Measurements from ENCODE around the gene FREM1. TPM values are rescaled to one million over a fixed set of nuclear protein-coding genes. Genes with fewer than 3 reads are reported as not detected.

Gene FREM1
- total and polyA plus RNA-seq, 2 experiments from 2014 or later, result 0.78 to 3.1 TPM

DNA sequence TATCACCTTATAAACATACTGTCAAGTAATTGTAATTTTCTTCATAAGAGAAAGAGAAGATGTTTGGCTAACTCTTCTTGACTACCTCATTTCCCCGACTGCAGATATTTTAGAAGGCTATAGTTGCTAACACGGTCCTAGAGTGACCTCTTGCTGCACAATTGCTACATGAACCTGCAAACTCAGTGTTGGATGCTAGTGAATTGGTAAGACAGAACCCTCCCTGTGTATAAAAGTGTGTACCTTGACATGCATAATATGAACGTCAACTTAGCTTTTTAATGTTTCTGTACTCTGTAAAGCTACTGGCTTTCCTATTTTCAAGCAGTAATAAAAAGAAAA lies 141.0 kb downstream of the FREM1 start:
- no peak overlapping the region for H3K27ac ChIP-seq (ENCODE audit: low read depth)
- H3K4me3 ChIP-seq, result no peak overlapping the region
- Mint-ChIP-seq H3K36me3 (ENCODE audit: low read depth) (no peaks in the 10 kb centered on the region), H3K27ac (no peak overlapping the region), H3K27me3 (ENCODE audit: insufficient read depth, low read depth, poor library complexity) (no peaks in the 10 kb centered on the region), H3K4me3 (no peak overlapping the region), H3K4me1 (peaks cover 5% of the 10 kb centered on the region; the same call in 2 of the 3 replicates), H3K9me3 (no peaks in the 10 kb centered on the region)
- H3K79me2 ChIP-seq (replicated peaks; ENCODE audit: insufficient read depth), result no peaks in the 10 kb centered on the region
- no peaks in the 10 kb centered on the region for H3K9me2 ChIP-seq (ENCODE audit: insufficient read depth)
- no peaks in the 10 kb centered on the region for H4K20me1 ChIP-seq (replicated peaks; ENCODE audit: insufficient read depth)
- H3K4me2 ChIP-seq, result no peak overlapping the region
- no peaks in the 10 kb centered on the region for H3K4me1 ChIP-seq (ENCODE audit: insufficient read depth)
- ATAC-seq (peak; percentile 80), DNase-seq (ENCODE audit: low spot score) (peak; percentile 72)
- no peak overlapping the region for H2AFZ ChIP-seq
- TF ChIP-seq, protein P1, sequence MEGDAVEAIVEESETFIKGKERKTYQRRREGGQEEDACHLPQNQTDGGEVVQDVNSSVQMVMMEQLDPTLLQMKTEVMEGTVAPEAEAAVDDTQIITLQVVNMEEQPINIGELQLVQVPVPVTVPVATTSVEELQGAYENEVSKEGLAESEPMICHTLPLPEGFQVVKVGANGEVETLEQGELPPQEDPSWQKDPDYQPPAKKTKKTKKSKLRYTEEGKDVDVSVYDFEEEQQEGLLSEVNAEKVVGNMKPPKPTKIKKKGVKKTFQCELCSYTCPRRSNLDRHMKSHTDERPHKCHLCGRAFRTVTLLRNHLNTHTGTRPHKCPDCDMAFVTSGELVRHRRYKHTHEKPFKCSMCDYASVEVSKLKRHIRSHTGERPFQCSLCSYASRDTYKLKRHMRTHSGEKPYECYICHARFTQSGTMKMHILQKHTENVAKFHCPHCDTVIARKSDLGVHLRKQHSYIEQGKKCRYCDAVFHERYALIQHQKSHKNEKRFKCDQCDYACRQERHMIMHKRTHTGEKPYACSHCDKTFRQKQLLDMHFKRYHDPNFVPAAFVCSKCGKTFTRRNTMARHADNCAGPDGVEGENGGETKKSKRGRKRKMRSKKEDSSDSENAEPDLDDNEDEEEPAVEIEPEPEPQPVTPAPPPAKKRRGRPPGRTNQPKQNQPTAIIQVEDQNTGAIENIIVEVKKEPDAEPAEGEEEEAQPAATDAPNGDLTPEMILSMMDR (conservative IDR thresholded peaks at IDR 0.05; ENCODE audit: low read depth in 2 of 2), result peak; percentile 60 to 80
- TF ChIP-seq EZH2phosphoT487 (IDR thresholded peaks at IDR 0.05; ENCODE audit: unreplicated experiment), result no peak
- no peaks in the 10 kb centered on the region for H3K27me3 ChIP-seq (ENCODE audit: insufficient read depth)
- H3F3A ChIP-seq (replicated peaks; ENCODE audit: low read depth), result no peaks in the 10 kb centered on the region
- no peaks in the 10 kb centered on the region for H3K36me3 ChIP-seq (ENCODE audit: insufficient read depth)

DNA sequence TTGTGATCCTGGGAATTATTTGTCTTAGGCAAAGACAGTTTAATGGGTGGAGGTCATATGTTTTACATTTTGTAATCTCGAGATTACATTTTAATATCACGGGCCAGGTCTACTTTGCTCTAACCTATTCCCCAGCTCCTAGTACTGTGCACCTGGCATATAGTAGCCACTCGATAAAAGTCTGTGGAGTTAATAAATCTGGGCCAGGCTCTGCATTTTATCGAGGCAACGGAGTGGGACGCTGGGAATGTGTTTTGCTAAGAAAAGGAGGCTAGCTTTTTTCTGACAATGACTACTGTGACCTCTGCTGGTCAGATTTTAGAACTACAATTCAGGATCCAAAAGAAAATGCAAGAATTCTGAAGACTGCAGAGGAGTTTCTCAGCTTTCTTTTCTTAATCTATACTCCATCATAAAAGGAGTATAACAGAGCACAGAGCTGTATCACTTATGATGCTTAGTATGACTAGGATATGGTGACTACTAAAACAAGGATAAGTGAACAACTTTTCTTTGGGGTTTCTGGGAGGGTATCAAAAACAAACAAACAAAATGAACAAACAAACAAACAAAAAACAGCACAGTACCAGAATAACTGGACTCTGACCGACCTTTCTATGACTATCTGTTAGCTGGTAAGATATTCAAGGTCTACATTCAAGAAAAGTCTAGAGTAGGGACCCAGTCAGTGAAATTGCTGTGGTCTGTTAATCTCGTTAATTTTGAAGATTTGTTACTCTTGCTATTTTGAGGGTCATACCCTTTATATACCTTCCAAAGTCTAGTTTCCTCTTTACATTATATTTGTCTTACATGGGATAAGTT lies 141.6 kb downstream of the FREM1 start:
- H3K36me3 Mint-ChIP-seq (ENCODE audit: low read depth), result no peaks in the 10 kb centered on the region
- peak; percentile 62 for ATAC-seq
- H3K4me1 Mint-ChIP-seq, result peaks cover 5% of the 10 kb centered on the region; the same call in 2 of the 3 replicates
- H3K27me3 Mint-ChIP-seq (ENCODE audit: insufficient read depth, low read depth, poor library complexity), result no peaks in the 10 kb centered on the region
- no peak overlapping the region for H3K4me3 Mint-ChIP-seq
- H3K9me3 Mint-ChIP-seq, result no peaks in the 10 kb centered on the region
- H3K4me1 ChIP-seq (ENCODE audit: insufficient read depth), result no peaks in the 10 kb centered on the region
- H3K27ac ChIP-seq (ENCODE audit: low read depth), result no peak overlapping the region
- TF ChIP-seq ZNF331 (CRISPR knock-in tag; IDR thresholded peaks at IDR 0.05; ENCODE audit: low read depth) (no peak), CREB1 (CRISPR knock-in tag; IDR thresholded peaks at IDR 0.05; ENCODE audit: low read depth) (no peak)
- TF ChIP-seq, protein P1 (conservative IDR thresholded peaks at IDR 0.05; ENCODE audit: low read depth in 2 of 2), result peak; percentile 68 to 82
- no peaks in the 10 kb centered on the region for H3K9me2 ChIP-seq (ENCODE audit: insufficient read depth)
- H3F3A ChIP-seq (replicated peaks; ENCODE audit: low read depth), result no peaks in the 10 kb centered on the region
- no peaks in the 10 kb centered on the region for H3K79me2 ChIP-seq (replicated peaks; ENCODE audit: insufficient read depth)
- H3K27me3 ChIP-seq (ENCODE audit: insufficient read depth), result no peaks in the 10 kb centered on the region
- no peaks in the 10 kb centered on the region for H3K36me3 ChIP-seq (ENCODE audit: insufficient read depth)
- H3K4me3 ChIP-seq, result no peak overlapping the region
- DNase-seq (ENCODE audit: low spot score), result peak; percentile 81
- no peak overlapping the region for H2AFZ ChIP-seq
- H3K4me2 ChIP-seq, result no peak overlapping the region
- no peak overlapping the region for H3K27ac Mint-ChIP-seq
- no peaks in the 10 kb centered on the region for H4K20me1 ChIP-seq (replicated peaks; ENCODE audit: insufficient read depth)

DNA sequence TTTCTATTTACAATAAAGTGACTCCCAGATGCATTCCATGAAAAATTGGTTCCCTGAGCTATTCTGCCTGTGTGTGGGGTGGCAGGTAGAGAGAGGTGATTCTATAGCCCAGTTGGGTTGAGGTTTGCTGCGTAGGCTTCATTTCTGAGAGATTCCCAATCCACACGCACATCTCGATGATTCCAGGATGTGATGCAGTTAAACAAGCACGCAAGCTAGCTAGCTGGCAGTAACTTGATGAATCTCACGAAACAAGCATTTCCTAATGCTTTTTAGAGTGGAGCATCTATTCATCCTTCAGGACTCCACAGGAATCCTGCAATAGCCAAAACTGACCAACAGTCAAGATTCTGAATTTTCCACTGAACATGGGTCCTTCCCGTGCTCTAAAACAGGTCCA lies 143.9 kb downstream of the FREM1 start:
- Mint-ChIP-seq H3K27ac (no peak overlapping the region), H3K9me3 (no peaks in the 10 kb centered on the region), H3K36me3 (ENCODE audit: low read depth) (no peaks in the 10 kb centered on the region), H3K27me3 (ENCODE audit: insufficient read depth, low read depth, poor library complexity) (no peaks in the 10 kb centered on the region), H3K4me1 (peaks cover 5% of the 10 kb centered on the region; the same call in 2 of the 3 replicates), H3K4me3 (no peak overlapping the region)
- Histone ChIP-seq H3K4me3 (no peak overlapping the region), H3K27me3 (ENCODE audit: insufficient read depth) (no peaks in the 10 kb centered on the region), H4K20me1 (replicated peaks; ENCODE audit: insufficient read depth) (no peaks in the 10 kb centered on the region), H3K27ac (ENCODE audit: low read depth) (no peak overlapping the region), H3K36me3 (ENCODE audit: insufficient read depth) (no peaks in the 10 kb centered on the region), H3K9me2 (ENCODE audit: insufficient read depth) (no peaks in the 10 kb centered on the region), H2AFZ (no peak overlapping the region), H3K4me1 (ENCODE audit: insufficient read depth) (no peaks in the 10 kb centered on the region), H3K4me2 (no peak overlapping the region), H3F3A (replicated peaks; ENCODE audit: low read depth) (no peaks in the 10 kb centered on the region), H3K79me2 (replicated peaks; ENCODE audit: insufficient read depth) (no peaks in the 10 kb centered on the region)
- DNase-seq (ENCODE audit: low spot score) (no peak), ATAC-seq (no peak)
- TF ChIP-seq EZH2 (IDR thresholded peaks at IDR 0.05; ENCODE audit: low read depth, unreplicated experiment) (no peak), STAT1 (IDR thresholded peaks at IDR 0.05; ENCODE audit: unreplicated experiment) (no peak), ZNF114 (CRISPR knock-in tag; IDR thresholded peaks at IDR 0.05) (no peak)
- TF ChIP-seq, protein P1 (conservative IDR thresholded peaks at IDR 0.05; ENCODE audit: low read depth in 2 of 2), result no peak
- TF ChIP-seq, protein P2, sequence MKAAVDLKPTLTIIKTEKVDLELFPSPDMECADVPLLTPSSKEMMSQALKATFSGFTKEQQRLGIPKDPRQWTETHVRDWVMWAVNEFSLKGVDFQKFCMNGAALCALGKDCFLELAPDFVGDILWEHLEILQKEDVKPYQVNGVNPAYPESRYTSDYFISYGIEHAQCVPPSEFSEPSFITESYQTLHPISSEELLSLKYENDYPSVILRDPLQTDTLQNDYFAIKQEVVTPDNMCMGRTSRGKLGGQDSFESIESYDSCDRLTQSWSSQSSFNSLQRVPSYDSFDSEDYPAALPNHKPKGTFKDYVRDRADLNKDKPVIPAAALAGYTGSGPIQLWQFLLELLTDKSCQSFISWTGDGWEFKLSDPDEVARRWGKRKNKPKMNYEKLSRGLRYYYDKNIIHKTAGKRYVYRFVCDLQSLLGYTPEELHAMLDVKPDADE (IDR thresholded peaks at IDR 0.05), result no peak
